GM13976 (cell line): ENCODE data around the gene EXOC3.

ENCODE experiments used
- DNase-seq: peaks from one replicate; pipeline ENCODE4 v3.0.0; 2012; ENCODE audit warnings: low spot score
- in situ Hi-C: fragments of 300-500 bp; cut with MboI; formaldehyde crosslinking; loops from one replicate; pipeline ENCODE4 v1.12.0; 2022; ENCODE audit warnings: low sequenced_read_pairs, mixed read lengths, inconsistent platforms; ENCODE audit not compliant: unreplicated experiment
- TF ChIP-seq, protein P1 (sequence below): IDR thresholded peaks from 2 replicates; pipeline ENCODE4 v1.5.1; 2012; ENCODE audit warnings: borderline replicate concordance, mild to moderate bottlenecking; ENCODE audit not compliant: insufficient read depth; ENCODE audit errors: extremely low read depth, missing control alignments, control extremely low read depth

EXOC3 gene

DNA sequence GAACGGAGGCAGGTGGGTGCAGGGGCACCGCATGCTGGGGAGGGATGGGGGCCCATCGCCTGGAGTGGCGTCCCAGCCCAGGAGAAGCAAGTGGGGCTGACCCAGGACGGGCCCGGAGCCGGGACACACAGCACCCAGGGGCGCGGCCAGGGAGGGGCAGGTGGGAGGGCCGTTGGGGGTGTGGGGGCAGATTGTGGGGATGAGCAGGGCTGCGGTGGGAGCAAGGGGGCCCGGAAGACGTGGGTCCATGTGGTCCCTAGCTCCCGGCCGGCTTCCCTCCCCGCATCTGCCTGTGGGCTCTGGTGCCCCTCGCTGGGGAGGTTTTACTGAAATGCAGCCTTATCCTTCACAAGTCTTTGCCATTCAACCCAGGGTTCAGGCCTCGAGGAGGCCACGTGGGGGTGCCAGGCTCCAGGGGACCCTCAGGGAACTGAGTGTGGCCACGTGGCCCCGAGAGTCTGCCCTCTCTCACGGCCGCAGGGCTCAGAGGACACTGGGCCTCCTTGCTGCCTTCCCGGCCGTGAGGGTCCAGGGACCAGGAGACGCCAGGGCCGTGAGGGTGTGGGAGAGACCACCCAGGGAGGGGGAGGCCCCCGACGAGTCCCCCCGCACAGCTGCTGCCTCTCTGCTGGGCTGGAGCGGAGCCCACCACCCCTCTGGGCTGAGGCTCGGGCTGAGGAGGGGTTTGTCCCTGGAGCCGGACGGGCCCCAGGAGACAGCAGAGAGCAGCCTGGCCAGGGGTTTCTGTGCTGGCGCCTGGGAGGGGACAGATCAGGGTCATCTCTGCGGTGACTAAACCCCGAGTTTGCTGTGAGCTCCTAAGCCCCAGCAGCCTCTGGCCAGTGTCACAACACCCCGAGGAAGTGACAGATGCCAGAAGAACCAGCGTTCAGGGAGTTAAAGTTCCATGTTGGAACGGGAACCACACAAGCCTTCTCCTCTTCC is 46.0 kb downstream of the EXOC3 start:
- in situ Hi-C loops, result no loop called here
- DNase-seq, result no peak
- TF ChIP-seq, protein P1, sequence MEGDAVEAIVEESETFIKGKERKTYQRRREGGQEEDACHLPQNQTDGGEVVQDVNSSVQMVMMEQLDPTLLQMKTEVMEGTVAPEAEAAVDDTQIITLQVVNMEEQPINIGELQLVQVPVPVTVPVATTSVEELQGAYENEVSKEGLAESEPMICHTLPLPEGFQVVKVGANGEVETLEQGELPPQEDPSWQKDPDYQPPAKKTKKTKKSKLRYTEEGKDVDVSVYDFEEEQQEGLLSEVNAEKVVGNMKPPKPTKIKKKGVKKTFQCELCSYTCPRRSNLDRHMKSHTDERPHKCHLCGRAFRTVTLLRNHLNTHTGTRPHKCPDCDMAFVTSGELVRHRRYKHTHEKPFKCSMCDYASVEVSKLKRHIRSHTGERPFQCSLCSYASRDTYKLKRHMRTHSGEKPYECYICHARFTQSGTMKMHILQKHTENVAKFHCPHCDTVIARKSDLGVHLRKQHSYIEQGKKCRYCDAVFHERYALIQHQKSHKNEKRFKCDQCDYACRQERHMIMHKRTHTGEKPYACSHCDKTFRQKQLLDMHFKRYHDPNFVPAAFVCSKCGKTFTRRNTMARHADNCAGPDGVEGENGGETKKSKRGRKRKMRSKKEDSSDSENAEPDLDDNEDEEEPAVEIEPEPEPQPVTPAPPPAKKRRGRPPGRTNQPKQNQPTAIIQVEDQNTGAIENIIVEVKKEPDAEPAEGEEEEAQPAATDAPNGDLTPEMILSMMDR, result no peak

DNA sequence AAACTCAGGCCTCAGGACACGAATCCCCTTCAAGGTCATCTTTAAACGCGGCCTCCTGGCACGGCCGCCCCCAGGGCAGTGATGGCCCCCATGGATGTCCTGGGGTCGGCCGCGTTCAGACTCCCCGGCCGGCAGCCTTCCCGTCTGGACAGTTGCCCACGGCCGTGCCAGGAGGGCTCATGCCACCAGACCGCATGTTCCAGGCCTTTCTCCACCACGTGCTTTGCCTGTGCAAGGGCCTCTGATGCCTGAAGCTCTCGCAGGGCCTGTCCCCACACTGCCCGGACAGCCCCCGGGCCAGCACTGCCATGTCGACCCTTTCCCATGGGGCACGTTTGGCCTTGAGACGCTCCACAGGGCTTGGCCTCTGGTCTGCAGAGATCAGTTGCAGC is 46.7 kb downstream of the EXOC3 start:
- in situ Hi-C loops, result no loop called here
- TF ChIP-seq, protein P1, result no peak
- no peak for DNase-seq

DNA sequence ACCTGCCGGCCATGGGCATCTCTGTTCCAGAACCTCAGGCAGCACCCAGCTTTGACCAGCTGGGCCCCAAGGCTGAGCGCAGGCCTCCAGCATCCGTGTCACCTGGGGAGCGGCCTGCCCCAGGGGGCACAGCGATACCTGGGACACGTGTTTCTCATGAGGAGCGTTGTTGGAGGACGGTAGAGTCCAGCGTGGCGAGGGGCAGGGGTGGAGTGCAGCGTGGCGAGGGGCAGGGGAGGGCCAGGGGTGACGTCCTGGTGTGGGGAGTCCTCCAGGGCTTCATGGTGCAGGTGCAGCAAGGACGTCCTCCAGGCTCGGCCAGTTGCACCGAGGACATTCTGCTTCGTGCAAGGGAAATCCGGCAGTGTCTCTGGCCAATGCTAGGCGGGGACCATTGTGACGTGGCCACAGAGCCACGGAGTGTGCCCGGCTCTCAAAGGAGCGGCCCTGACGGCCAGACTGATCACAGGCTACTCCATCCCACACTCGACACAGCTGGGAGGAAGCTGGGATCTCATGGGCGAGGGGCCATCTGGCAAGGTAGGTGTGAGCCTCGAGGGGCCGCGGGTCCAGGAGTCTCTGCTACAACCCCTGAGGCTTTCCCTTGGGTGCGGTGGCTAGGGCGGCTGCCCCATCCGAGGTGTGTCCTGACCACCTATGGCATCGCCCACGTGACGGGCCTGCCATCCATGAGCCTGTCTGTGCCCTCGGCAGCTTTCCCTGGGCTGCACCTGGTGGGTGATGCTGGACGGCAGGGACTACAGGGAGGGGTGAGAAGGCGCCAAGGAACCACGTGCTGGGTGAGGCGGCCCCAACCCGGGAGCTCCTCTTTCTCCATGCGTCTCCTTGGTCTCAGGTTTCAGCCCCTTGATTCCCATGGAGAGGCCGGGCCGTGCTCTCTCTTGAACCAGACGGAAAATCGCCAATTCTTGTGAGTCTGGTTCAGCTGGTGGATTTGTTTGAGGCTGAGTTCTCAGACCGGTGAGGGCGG is 47.4 kb downstream of the EXOC3 start:
- DNase-seq, result no peak
- in situ Hi-C loops, result no loop called here
- TF ChIP-seq, protein P1, result no peak

DNA sequence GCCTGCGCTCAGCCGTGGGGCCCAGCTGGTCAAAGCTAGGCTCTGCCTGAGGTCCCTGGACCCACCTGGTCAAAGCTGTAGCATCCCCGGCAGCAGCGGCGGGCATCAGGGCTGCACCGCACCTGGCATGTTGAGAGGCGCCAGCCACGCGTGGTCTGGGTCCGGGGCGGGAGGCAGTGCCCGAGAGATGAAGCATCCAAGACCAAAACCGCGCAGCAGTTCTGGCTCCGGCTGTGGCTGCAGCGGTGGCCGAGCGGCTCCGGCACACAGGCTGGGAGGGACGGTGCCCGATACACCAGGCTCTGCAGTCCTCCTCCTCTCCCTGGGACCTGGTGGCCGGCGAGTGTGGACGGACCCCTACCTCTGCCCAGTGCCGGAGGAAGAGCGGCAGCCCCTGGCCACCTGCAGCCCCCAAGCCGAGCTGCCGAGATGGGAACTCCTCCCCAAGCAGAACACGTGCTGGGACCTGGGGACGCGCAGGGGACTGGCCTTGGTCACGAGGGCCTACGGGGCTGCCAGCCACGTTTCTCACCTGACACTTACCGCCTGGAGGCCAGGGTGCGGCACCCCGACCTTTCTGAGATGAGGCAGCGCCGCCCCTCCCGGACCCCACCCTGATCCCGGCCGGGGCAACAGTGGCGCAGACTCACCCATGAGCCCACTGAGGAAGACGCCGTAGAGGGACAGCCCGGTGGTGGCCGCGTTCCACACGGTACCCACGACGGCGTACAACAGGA is 48.3 kb downstream of the EXOC3 start:
- TF ChIP-seq, protein P1, result no peak
- in situ Hi-C loops, result no loop called here
- no peak for DNase-seq

DNA sequence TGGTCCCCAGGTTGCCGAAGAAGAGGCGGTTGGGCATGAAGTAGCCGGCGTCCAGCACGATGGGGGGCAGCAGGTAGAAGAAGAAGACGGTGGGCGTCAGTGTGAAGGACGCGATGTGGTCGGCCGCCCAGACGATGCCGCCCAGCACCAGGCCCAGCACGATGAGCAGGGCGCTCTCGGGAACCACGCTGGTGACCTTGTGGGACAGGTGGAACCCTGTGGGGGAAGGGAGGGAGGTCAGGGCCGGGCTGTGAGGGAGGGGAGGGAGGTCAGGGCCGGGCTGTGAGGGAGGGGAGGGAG is 48.8 kb downstream of the EXOC3 start:
- no peak for DNase-seq
- TF ChIP-seq, protein P1, result no peak
- in situ Hi-C loops, result no loop called here
